IPS-11a (cell line): ENCODE measurements around the gene FBXO36.
A peak's percentile ranks its signal among the peaks of the same experiment; 100 is the strongest.
"Not testable (repeated sequence)": the region's sequence is repeated elsewhere in the genome, so short reads cannot be mapped to it uniquely, and the experiment has no call there.

Experiments used
- H3K4me3 ChIP-seq: one replicate; pipeline ENCODE4 v1.5.1; 2013; ENCODE audit warnings: low read depth, low read length, control low read depth

FBXO36 gene, protein sequence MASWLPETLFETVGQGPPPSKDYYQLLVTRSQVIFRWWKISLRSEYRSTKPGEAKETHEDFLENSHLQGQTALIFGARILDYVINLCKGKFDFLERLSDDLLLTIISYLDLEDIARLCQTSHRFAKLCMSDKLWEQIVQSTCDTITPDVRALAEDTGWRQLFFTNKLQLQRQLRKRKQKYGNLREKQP

DNA sequence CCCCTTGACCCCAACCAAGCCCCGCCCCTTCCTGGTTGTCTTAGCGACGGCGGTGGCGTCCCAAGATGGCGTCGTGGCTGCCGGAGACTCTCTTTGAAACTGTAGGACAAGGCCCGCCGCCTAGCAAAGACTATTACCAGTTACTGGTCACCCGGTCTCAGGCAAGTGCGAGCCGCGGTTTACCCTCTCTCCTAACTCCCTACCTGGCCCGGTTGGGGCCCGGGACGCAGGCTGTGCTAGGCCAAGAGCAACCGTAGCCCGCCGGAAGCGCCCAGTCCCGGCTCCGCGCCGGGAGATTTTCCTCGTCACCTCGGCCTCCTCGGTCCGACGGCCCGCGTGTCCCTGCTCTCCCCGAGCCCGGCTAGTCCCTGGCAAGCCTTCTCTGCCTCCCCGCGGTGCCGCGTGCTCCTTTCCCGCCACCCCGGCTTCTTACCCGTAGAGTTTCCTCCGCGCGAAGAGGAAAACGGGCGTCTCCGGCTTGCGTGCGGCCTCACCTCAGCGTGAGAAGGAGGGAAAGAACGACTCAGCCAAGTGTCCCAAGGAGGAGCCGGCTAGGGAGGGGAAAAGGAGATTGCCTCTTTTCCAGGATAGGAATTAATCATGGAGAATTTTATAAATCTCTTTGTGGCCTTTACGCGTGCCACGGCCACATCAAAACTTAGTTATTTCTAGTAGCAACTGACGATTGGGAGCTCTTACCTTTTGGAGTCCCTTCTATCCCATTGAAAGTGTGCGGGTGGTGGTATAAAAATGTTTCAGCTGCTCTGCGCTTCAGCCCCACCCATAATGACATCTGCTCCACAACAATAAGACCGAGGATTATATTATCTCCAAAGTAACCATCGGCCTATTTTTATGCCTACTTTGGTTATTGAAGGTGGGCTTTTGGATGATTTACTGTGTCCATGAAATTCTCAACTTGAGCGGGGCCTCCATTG, at the start of gene FBXO36:
Gene FBXO36, plus strand, starts transcription at position 55 of the 938 bp plus-strand sequence. Its CDS starts 11 bp downstream, at position 66.
- peak within 1 kb of the TSS; percentile 90 for H3K4me3 ChIP-seq

DNA sequence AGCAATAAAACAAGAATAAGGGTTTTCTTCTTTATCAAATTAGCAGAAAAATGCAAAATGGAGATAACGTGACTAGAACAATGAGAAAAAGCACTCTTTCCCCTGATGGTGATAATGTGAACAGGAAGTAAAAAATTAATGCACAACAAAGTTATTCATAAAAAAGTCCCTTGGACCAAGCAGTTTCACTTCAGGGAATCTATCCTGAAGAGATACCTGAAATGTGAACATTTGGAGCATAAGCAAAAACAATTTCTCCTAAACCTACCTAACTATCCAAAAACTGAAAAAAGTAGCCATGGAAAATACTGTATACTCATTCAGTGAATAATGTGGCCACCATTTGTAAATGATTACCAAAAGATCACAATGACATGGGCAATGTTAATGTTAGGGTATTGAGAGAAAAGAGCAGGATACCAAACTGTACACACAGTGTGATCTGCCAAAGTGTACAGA, 49.2 kb upstream of the FBXO36 start:
- no peak overlapping the region for H3K4me3 ChIP-seq

DNA sequence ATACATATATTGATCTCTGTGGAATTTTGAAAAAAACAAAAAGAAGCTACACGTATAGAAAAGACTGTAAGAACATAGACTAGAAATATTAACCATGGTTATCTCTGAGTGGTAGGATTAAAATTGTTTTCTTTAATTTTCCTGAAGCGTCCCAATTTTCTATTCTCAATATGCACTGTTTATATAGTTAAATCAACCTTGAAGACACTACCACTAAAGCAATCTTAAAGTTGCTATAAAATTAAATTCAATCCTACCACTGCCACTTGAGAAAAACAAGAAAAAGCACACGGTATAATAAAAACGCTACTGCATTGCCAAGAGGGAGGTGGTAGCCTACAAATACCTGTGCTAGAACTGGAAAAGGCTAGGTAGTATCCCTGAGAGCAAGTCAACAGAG, 47.7 kb upstream of the FBXO36 start:
- no peak overlapping the region for H3K4me3 ChIP-seq

DNA sequence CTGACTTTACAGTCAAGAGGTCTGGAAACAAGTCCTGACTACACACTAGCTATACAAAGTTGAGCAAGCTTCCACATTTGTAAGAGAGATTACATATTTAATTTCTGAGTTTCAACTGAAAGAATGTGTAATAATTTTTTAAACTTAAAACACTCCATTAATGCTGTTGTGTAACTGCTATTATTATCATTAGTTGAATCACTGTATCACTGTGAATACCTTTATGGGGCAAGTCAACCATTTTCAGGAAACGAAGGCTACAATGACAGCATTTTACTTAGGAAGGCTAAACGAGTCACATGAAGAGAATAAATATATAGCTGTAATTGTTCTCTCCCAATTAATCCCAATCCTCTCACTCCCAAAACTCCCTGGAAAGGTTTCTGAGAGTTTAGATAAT, 46.8 kb upstream of the FBXO36 start:
- no peak overlapping the region for H3K4me3 ChIP-seq

DNA sequence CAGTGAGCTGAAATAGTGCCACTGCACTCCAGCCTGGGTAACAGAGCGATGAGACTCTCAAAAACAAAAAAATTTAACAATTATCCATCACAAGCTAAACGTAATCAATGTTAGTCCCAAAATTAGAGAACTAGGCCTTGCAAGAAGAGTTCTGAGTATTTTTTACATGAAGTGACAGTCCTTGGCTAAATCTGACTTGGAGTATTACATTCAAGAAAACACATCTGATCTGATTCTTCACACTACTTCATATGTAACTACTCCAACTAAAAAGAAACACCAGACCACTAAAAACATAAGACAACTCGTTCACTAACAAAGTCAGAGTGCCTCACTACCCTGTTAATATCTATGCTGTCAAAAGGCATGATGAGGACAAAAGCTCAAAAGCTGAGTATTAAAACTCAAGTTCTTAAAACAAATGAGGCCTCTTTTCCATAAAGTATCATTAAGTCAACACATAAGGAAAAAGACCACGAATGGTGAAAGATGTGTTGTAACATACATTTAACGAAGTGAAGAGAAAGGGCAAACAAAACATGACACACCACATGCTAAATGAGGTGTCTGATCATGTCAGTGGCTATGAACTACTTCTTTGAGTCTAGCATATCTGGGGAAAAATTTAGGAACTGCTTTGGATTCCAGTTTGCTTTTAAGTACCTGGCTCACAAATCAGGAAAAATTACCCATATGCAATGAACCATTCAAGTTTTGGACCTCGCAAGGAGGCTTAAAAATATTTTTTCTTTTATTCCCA, 42.9 kb upstream of the FBXO36 start:
- no peak overlapping the region for H3K4me3 ChIP-seq

DNA sequence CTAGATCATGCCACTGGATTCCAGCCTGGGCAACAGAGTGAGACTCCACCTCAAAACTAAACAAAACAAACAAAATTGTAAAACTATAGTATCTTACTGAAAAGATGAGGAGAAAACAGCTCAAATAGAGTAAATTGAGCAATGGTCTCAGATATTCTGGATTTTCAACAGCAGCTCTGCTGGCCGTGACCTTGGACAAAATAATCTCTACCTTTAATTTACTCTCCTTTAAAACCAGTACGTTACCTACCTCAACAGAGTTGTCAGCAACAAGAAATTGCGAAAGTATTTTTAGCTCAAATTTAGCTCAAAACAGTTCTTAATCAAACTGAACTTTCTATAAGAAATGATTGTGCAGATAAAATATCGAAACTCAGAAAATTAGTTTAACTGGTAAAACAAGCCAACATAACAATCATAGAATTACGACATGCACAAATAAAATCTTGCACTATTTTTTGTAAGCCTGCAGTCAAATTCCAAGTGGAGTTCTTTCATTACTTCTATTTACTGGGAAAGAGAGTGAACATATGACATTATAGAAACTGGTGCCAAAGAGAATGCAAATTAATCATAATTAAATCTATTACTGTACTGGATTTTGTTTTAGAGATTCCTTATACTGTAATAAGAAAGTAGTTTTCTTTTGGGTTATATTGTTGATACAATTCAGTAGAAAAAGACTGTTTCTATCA, 41.3 kb upstream of the FBXO36 start:
- no peak overlapping the region for H3K4me3 ChIP-seq

DNA sequence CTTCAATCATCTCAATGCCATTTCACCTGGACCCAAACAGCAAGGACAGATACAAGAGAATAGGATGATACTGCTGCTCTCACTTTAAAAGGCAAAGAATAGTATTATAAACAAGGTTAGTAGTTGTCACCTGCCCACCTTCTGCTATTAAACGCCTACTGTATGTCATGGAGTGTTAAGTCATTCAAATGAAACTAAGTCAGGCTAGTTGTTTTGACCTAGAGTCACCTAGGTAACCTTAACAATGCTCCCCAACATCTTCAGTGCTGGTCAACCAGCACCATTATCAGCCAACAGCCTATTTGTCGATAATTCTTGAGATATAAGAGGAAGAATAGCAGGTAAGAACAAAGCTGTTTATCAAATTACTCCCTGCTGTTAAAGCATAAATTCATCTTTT, 39.7 kb upstream of the FBXO36 start:
- H3K4me3 ChIP-seq: no peak overlapping the region

DNA sequence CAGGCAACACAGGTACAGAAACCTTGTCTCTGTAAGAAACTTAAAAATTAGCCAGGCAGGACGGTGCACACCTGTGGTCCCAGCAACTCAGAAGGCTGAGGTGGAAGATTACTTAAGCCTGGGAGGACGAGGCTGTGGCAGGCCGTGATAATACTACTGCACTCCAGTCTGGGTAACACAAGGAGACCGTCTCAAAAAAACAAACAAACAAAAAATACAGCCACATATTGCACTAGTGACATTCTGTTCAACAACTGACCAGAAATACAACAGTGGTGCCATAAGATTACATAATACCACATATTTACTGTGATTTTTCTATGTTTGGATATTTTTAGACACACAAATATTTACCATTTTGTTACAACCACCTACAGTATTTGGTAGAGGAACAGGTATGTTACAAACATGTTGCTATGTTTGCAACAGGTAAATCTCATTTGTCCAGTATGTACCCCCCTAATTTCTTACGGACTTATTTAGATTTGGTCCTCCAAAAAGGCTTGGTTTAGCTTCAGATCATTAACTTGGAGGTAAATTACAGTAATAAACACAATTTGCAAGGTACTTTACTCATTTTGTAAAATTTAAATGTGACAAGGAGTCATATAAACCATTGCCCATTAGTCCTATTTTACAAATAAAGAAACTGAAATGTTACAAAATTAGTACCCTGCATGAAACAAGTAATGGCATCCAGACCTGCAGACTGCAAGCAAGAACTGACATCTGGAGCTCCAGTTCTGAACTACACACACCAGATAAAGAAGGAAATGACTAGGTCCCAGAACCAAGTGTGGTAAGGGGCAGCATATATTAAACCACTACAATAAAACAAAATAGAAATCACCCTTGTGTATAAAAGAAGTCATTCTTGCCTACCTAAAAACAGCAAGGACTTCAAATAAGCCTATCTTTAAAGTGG, 37.3 kb upstream of the FBXO36 start:
- H3K4me3 ChIP-seq: no peak overlapping the region

DNA sequence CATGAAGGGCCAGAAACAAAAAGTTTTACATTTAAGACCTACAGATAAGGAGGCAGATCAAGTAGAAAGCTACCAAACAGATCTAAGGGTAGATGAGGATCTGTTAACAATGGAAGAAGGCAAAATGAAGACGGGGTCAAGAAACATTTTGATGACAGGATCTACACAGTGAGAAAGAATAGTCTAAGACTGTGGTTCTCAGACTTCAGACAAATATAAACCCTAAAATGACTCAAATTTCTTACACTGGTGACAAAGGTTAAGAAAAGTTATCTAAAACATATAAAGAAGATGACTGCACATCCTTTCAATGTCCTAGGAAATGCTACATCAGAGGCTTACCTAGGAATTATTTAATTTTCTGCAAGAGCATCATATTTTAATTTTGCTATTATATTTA, 34.9 kb upstream of the FBXO36 start:
- H3K4me3 ChIP-seq: no peak overlapping the region

DNA sequence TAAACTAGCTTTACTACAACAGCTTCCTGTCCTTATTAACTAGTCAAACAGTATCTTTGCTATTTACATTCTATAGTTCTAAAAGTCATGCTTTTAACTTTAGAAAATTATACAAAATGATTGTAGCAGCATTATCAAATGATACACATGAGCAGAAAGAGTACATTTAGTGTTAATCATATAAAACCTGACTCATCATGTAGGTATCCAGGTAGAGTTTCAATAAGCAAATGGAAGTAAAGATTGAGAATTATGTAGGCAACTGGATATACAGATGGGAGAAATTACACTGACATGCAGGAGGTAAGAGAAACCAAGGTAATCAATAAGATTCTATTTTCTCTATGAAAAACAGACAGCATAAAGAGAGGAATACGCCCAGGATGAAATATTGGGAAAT, 34.3 kb upstream of the FBXO36 start:
- no peak overlapping the region for H3K4me3 ChIP-seq

DNA sequence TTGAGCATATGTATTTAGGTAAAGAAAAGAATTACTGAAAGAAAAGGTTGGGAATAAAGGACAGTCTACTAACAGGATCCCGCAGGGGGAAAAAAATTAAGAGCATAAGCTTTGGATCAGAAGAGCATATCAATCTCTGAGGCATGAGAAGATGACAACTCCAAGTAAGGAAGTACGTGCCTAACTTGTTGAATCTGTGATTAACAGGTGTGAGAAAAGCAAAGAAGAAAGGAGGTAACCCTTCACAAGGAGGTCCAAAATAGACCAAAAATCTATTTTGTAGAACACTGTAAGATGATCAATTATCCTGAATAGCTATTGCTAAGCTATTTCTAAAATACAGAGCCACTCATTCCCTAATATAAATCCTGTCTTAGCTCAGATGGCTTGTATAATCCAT, 33.3 kb upstream of the FBXO36 start:
- H3K4me3 ChIP-seq: no peak overlapping the region

DNA sequence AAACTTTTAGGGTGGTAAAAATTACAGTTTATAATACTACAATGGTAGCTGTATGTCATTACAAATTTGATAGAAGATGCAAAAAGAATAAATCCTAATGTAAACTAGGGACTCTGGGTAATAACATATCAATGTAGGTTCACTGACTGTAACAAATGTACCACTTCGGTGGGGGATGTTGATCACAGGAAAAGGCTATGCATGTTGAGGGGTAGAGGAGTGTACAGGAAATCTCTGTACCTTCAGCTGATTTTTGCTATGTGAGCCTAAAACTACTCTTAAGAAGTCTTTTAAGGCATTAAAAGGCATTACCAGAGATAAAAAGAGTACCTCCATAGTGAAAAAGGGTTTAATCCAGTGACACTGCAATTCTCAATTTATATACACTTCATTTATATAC, 25.4 kb upstream of the FBXO36 start:
- H3K4me3 ChIP-seq: no peak overlapping the region

DNA sequence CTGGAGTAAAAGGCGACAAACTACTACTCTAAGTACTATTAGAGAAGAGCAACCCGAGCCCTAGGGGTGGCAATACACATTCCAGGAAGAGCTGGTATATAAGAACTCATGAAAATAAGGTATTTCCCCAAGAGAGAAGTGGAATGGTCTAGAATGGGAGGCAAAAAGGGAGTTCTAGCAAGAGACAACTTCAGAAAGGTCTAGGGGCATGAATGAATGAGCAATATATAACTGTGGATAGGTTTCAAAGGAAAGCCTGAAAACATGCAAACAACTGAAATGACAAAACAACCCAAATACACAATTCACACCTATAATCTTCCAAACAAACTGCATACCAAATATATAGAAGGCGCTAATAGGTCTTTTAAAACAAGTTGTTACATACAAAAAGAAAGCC, 22.7 kb upstream of the FBXO36 start:
- H3K4me3 ChIP-seq: no peak overlapping the region

DNA sequence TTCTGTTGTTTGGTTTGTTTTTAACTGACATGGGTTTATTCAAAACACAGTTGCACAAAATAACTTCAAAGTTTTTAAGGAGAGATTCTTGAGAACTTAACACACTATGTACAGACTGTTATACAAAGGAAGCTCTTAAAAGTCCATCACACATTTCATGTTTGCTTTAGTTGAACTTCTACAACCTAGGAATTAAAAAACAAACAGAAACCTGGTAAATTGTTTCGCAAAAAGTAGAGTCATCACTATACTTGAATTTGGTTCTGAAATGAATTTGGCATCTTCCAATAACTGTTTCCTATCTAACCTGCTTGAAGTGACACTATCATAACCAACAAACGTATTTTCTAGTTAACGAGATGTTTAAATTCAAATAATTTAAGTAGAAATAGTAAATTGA, 22.3 kb upstream of the FBXO36 start:
- no peak overlapping the region for H3K4me3 ChIP-seq

DNA sequence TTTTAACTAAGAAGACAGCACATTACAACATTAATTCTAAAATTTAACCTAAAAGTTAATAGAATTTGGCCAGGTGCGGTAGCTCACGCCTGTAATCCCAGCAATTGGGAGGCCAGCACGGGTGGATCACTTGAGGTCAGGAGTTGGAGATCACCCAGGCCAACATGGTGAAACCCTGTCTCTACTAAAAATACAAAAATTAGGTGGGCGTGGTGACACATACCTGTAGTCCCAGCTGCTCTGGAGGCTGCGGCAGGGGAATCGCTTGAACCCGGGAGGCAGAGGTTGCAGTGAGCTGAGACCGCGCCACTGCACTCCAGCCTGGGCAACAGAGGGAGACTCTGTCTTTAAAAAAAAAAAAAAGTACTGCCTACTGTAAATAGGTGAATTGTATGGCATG, 21.8 kb upstream of the FBXO36 start:
- H3K4me3 ChIP-seq: not testable (repeated sequence)

DNA sequence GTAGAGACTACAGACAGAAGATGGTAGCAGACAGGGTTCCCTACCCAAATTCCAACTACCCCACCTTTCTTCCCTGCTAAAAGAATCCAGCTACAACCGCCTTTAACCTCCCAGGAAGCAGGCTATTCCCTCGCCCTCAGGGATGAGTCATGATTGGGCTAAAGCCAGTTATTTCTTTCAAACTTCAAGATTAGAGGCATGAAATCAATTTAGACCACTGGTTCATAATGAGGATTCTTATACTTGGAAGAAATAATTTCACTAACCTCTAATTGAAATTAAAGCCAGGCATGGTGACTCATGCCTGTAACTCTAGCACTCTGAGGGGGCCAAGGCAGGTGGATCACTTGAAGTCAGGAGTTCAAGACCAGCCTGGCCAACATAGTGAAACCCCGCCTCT, 20.5 kb upstream of the FBXO36 start:
- H3K4me3 ChIP-seq: no peak overlapping the region

DNA sequence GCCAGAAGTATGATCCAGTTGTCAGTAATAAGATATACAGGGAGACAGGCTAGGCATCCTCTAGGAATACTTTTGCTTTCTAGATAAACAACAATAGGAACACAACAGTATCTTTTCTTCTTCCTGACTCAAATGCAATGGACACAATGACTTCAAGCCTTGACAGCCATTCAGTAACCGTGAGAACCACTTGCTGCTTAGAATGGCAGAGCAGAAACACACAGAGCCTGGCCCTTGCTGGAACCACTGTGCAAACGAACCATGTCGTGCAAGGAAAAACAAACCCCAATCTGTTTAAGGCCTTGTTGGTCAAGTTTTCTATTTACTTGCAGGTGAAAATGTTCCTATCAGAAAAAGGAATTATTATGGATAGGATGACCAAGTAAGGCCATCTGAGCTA, 19.3 kb upstream of the FBXO36 start:
- H3K4me3 ChIP-seq: no peak overlapping the region

DNA sequence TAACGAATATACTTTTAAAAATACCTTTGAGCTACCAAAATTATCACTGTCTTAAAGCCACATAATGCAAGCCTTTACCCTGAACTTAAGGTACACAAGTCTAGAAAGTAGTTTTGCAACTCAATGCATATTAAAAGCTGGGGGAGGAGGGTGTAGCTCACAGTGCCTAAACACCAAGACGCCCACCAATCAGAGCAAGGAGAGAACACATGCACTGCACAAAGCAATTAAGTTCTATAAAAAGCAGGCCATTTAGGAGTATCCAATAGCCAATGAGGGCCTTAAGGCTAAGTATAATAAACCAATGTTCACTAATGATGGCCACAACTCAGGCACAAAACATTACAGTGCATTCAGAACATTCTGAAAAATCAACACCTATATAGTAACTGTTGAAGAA, 16.7 kb upstream of the FBXO36 start:
- H3K4me3 ChIP-seq: no peak overlapping the region

DNA sequence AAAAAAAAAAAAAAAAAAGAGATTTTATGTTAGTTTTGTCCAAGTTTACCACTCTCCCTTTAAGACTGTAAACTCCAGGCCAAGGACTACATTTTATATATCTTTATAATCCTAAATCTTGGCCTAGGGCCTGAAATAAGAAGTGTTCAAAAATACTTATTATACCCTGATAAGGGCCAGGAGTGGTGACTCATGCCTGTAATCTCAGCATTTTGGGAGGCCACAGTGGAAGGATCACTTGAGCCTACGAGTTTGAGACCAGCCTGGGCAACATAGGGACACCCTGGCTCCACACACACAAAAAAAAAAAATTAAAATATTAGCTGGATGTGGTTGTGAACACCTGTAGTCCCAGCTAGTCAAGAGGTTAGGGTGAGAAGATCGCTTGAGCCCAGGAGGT, 13.2 kb upstream of the FBXO36 start:
- H3K4me3 ChIP-seq: no peak overlapping the region
